H54 (cell line): ENCODE measurements around the gene MBOAT7.
"Not testable (repeated sequence)": the region's sequence is repeated elsewhere in the genome, so short reads cannot be mapped to it uniquely, and the experiment has no call there.

Experiments
- DNase-seq: peaks from one replicate; pipeline ENCODE4 v3.0.0; 2011; ENCODE audit warnings: low spot score, mixed read lengths; ENCODE audit not compliant: insufficient read length
- FAIRE-seq: peaks from 3 replicates; lab custom pipeline; 2011; peaks lifted over from hg19 to GRCh38; lab: Jason Lieb, UNC
- POLR2A ChIP-seq: IDR thresholded peaks from 2 replicates; pipeline ENCODE4 v1.6.1; 2011; ENCODE audit warnings: low read depth, mild to moderate bottlenecking, low read length

The MBOAT7 gene, protein sequence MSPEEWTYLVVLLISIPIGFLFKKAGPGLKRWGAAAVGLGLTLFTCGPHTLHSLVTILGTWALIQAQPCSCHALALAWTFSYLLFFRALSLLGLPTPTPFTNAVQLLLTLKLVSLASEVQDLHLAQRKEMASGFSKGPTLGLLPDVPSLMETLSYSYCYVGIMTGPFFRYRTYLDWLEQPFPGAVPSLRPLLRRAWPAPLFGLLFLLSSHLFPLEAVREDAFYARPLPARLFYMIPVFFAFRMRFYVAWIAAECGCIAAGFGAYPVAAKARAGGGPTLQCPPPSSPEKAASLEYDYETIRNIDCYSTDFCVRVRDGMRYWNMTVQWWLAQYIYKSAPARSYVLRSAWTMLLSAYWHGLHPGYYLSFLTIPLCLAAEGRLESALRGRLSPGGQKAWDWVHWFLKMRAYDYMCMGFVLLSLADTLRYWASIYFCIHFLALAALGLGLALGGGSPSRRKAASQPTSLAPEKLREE

GRCh38 chr19:54189145-54189734 is at the start of gene MBOAT7:
Gene MBOAT7, minus strand, starts transcription at chr19:54189580. Its CDS starts 1,072 bp downstream, at chr19:54188508.
- FAIRE-seq, result no peak
- peak; percentile 75; the same call in 1 of the 2 replicates for TF ChIP-seq POLR2A
- no peak for DNase-seq

DNA sequence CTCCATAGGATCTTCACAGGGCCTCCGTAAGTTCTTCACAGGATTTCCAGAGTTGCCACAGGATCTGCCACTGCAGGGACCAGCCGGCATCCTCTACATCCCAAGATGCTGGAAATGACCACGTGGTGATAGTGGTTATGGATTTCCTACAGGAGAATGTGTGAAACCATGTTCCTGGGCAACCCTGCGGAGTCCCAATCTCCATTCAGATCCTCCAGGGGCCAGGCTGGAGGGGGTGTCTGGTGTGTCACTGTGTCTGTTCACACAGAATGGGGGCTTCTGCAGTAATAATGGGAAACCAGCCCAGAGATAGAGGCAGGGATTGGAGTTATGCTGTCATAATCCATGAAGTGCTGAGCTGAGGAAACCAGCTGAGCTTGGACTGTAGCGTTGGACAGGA is 44.6 kb upstream of the MBOAT7 start:
- TF ChIP-seq POLR2A, result no peak
- no peak for DNase-seq
- no peak for FAIRE-seq

- no peak for TF ChIP-seq POLR2A
- FAIRE-seq (no peak), DNase-seq (peak; percentile 100)
Observed at GRCh38 chr19:54231077-54231931, 41.9 kb upstream of the MBOAT7 start.

GRCh38 chr19:54230031-54230430 is 40.7 kb upstream of the MBOAT7 start:
- DNase-seq (no peak), FAIRE-seq (no peak)
- no peak for TF ChIP-seq POLR2A

DNA sequence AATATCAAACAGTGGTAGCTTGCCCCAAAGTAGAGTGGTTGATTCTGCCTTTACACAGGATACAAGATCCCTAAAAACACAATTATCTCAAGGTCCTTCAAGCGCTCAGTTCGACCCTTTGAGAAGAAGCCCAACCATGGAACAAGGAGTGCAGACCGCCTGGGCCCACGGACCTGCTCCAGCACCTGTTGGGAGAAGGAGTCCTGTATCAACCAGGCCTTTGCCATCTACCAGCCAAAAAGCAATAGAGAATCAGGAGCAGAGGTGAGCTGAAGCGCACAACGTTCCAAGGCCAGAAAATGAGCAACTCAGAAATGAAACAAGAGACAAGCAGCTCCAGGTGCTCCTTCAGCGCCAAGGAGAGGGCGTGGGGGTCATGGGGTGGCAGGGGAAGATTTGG is 39.8 kb upstream of the MBOAT7 start:
- TF ChIP-seq POLR2A, result no peak
- FAIRE-seq (no peak), DNase-seq (no peak)

GRCh38 chr19:54224619-54225018 is 35.2 kb upstream of the MBOAT7 start:
- not testable (repeated sequence) for DNase-seq, FAIRE-seq

DNA sequence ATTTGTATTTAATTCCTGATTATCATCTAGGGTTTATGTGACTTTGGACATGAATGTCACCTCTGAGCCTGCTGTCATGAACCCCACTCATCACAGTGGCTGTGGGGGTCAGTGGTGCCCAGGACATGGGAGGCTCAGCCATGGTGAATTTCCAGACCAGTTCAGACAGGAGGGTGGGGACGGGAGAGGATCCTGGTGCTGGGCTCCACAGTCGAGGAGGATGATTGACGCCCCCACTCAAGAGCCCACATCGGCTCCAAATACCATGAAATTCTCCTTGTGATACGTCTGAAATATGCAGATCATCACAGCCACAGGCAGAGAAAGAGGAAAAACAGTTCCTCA is 34.5 kb upstream of the MBOAT7 start:
- DNase-seq, FAIRE-seq: not testable (repeated sequence)

- FAIRE-seq, DNase-seq: not testable (repeated sequence)
Observed at GRCh38 chr19:54223277-54223936, 34.0 kb upstream of the MBOAT7 start.

DNA sequence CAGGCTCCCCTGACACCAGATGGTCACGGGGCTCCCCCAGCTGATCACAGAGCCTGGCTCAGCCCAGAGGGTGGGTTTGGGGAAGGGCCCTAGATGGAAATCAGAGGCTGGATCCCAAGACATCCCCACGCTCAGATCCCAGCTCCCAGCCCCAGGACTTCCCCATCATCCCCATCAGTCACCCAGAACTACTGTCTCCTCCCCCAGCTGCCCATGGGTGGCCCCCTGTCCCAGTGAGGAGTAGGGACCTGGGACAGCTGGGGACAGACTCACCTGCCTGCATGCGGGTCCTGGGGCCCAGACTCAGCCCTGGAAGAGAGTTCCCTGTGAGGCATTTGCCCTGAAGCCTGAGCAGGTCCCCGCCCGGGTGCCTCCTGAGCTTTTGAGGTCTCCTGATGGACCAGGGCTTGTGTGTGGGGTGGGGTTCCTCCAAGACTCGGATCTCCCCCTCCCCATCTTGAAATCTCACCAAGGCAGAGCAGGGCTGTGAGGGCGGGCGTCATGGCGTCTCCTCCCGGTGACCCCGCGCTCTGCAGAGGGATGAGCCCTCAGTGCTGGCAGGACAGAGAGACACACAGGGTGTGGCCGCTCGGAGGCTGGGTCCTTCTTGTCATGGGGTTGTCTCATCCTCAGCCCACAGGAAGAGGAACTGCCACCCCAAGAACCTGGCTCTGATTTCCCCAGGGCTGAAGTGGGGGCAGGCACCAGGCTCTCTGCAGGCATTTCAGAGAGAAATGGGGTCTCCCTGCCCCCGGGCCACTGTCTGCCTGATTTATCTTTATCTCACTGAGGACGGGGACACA is 33.3 kb upstream of the MBOAT7 start, which contains the start of gene LILRB3:
TSS of gene LILRB3 (minus strand) at position 534 of the 803 bp plus-strand sequence. CDS start at position 503, 31 bp downstream.
- FAIRE-seq, DNase-seq: not testable (repeated sequence)

DNA sequence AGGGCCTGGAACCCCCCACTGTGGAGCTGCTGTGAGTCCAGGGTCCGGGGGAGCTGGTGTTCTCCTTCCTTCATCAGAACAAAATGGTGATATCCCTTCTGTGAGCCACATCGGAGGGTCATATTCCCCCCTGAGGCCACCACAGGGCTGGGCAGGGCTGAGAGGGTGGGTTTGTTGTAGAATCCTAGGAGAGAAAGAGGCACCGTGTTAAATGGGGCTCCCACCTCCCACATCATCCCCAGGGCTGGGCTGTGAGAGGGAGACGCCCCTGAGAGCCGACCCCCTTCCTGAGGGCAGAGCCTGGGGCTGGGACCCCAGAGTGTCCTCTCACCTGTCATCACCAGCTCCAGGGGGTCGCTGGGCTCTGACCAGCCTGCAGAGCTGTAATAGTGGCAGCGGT is 32.6 kb upstream of the MBOAT7 start:
- not testable (repeated sequence) for FAIRE-seq, DNase-seq

- DNase-seq, FAIRE-seq: not testable (repeated sequence)
Observed at GRCh38 chr19:54219702-54220101, 30.3 kb upstream of the MBOAT7 start.

DNA sequence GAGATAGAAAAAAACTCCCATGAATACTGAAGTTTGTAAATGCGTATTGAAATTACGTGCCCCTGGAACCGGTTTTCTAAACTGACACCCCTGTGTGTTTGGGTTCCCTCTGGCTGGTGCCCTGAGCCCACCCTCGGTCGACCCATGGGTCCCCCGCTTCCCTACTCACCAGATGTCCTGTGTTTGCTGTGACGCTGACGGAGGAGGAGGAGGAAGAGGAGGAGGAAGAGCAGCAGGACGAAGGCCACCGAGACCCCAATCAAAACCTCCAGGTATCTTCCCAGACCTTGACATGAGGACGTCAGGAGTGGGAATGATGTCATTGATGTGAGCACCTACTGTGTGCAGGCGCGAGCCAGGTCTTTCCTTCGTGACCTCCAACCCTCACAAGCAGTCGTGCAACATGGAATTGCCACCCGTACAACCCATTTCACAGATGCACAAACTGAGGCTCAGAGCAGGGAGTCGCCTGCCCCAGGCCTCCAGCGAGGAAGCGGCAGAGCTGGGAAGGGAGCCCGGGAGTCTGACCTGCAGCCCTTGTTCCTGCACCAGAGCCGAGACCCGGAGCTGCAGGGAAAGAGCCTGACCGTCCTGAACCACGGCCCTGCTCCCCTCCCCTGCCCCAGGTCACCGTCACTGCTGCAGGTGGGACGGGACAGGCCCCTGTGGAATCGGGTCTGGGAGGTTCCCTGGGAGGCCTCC is 29.7 kb upstream of the MBOAT7 start:
- FAIRE-seq, result no peak
- TF ChIP-seq POLR2A, result no peak
- DNase-seq, result no peak
